ENCODE data around the gene NR1D1.
A peak's percentile ranks its signal among the peaks of the same experiment; 100 is the strongest.

The NR1D1 gene

GRCh38 chr17:40123811-40124114 lies 23.4 kb upstream of the NR1D1 start:
- Histone ChIP-seq H3K4me1 (ENCODE audit: control insufficient read depth, insufficient read depth, low read length) (peaks cover 8% of the 10 kb centered on the region), H3K36me3 (ENCODE audit: control insufficient read depth, insufficient read depth, low read length) (peaks cover 32% of the 10 kb centered on the region), H3K4me3 (ENCODE audit: insufficient read depth, low read depth, low read length) (peak overlapping the region; percentile 67), H3K9me3 (ENCODE audit: control insufficient read depth, low read length) (no peaks in the 10 kb centered on the region), H3K27ac (ENCODE audit: insufficient read depth, low read depth, low read length, poor library complexity, severe bottlenecking) (no peak overlapping the region), H3K27me3 (ENCODE audit: control insufficient read depth, insufficient read depth, low read length, poor library complexity, severe bottlenecking) (no peaks in the 10 kb centered on the region)
- 0% methylated on average over 2 of the region's 2 CpGs for WGBS, 2 experiments

DNA sequence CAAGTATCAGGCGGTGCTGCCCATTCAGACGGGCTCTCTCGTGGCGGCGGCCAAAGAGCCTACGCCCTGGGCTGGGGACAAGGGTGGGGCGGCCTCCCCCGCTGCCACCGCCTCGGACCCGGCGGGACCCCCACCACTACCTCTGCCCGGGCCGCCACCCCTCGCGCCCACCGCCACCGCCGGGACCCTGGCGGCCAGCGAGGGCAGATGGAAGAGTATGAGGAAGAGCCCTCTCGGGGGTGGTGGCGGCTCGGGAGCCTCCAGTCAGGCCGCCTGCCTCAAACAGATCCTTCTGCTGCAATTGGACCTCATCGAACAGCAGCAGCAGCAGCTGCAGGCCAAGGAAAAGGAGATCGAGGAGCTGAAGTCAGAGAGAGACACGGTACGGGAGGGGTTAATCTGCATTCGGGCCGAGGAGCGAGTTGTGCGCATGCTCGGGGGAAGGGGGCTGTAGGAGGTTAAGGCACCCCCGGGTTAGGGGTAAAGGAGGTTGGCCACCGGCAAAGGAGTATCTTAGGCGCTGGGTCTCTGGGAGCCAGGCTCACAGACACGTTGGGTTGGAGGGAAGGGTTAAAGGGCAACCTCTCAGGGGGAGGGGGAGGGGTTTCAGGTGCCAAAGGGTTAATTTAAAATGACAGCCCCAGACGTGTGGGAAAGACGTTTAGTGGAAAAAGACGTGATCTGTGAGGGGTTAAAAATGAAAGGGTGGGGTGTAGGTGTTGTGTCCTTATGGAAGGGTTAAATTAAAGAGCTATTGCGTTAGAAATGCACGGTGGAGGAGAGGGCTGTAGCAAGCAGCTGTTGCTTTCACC lies 22.8 kb upstream of the NR1D1 start:
- Histone ChIP-seq H3K4me3 (ENCODE audit: insufficient read depth, low read depth, low read length) (peak overlapping the region; percentile 67), H3K27me3 (ENCODE audit: control insufficient read depth, insufficient read depth, low read length, poor library complexity, severe bottlenecking) (no peaks in the 10 kb centered on the region), H3K4me1 (ENCODE audit: control insufficient read depth, insufficient read depth, low read length) (peaks cover 8% of the 10 kb centered on the region), H3K9me3 (ENCODE audit: control insufficient read depth, low read length) (no peaks in the 10 kb centered on the region), H3K27ac (ENCODE audit: insufficient read depth, low read depth, low read length, poor library complexity, severe bottlenecking) (peak overlapping the region; percentile 2), H3K36me3 (ENCODE audit: control insufficient read depth, insufficient read depth, low read length) (peaks cover 30% of the 10 kb centered on the region)
- WGBS, 2 experiments = 0% methylated on average over 43 of the region's 43 CpGs

- Histone ChIP-seq H3K9me3 (ENCODE audit: control insufficient read depth, low read length) (no peaks in the 10 kb centered on the region), H3K4me3 (ENCODE audit: insufficient read depth, low read depth, low read length) (peak overlapping the region; percentile 67), H3K4me1 (ENCODE audit: control insufficient read depth, insufficient read depth, low read length) (peaks cover 8% of the 10 kb centered on the region), H3K36me3 (ENCODE audit: control insufficient read depth, insufficient read depth, low read length) (peaks cover 21% of the 10 kb centered on the region), H3K27ac (ENCODE audit: insufficient read depth, low read depth, low read length, poor library complexity, severe bottlenecking) (peak overlapping the region; percentile 88), H3K27me3 (ENCODE audit: control insufficient read depth, insufficient read depth, low read length, poor library complexity, severe bottlenecking) (no peaks in the 10 kb centered on the region)
- 0% methylated on average over 89 to 90 of the region's 97 CpGs for WGBS, 2 experiments
These were observed 22.0 kb upstream of the NR1D1 start for GRCh38 chr17:40122136-40122998.

DNA sequence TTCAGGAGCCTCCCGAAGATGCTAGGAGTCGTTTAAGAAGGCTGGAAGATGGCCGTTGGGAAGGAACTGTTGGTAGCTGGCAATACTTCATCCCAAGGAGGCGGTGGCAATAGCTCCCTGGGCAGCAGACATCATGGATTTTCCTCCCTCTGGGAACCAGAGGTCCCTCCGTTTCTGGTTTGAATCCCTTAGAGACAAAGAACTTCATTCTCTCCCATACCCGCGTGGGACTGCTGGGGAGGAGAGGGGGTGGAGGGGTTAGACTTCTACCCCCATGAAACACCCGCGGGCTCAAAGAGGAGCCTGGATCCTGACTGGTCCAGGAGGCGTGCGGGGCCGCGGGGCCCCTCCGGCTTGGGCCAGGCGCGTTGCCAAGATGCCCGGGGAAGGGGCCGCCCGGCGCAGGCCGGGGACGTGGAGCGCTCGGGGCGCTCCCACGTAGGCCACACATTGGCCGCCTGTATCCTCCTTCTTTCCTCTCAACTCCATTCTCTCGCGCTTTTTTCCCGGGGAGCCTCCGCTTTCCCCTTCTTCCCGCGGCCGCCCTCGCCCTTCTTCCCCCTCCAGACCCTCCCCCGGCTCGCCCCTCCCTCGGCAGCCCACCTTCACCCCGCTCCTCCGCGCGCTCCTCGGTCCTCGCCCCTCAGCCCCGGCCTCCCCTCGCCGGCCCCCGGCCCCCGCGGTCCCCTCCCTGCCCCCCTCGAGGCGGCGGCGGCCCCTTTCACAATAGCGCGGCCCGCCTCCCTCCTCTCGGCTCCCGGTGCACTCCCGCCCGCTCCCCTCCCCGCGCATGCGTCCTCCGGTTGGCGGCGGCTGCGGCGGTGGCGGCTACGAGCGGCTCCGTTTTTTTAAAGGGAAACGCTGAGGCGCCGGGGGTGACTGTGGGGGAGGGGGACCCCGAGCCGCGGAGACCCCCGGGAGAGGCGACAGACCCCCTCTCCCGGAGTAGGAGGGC lies 21.1 kb upstream of the NR1D1 start, which contains the start of gene MSL1:
Gene MSL1 (plus strand): TSS at position 791 of the 955 bp plus-strand sequence. CDS start 642 bp downstream, outside the sequence.
- no peaks in the 10 kb centered on the region for H3K9me3 ChIP-seq (ENCODE audit: control insufficient read depth, low read length)
- peak within 1 kb of the TSS; percentile 67 for H3K4me3 ChIP-seq (ENCODE audit: insufficient read depth, low read depth, low read length)
- no peaks in the 10 kb centered on the region for H3K27me3 ChIP-seq (ENCODE audit: control insufficient read depth, insufficient read depth, low read length, poor library complexity, severe bottlenecking)
- WGBS, 2 experiments = 0% methylated on average over 80 to 82 of the region's 82 CpGs
- peaks cover 8% of the 10 kb centered on the region for H3K4me1 ChIP-seq (ENCODE audit: control insufficient read depth, insufficient read depth, low read length)
- peaks cover 12% of the 10 kb centered on the region for H3K36me3 ChIP-seq (ENCODE audit: control insufficient read depth, insufficient read depth, low read length)
- peak within 1 kb of the TSS; percentile 88 for H3K27ac ChIP-seq (ENCODE audit: insufficient read depth, low read depth, low read length, poor library complexity, severe bottlenecking)

GRCh38 chr17:40115101-40115436 lies 14.7 kb upstream of the NR1D1 start:
- peaks cover 50% of the 10 kb centered on the region for H3K4me1 ChIP-seq (ENCODE audit: control insufficient read depth, insufficient read depth, low read length)
- no peaks in the 10 kb centered on the region for H3K27me3 ChIP-seq (ENCODE audit: control insufficient read depth, insufficient read depth, low read length, poor library complexity, severe bottlenecking)
- WGBS, 2 experiments = 83 to 86% methylated on average over 2 of the region's 2 CpGs
- H3K27ac ChIP-seq (ENCODE audit: insufficient read depth, low read depth, low read length, poor library complexity, severe bottlenecking) = no peak overlapping the region
- no peak overlapping the region for H3K4me3 ChIP-seq (ENCODE audit: insufficient read depth, low read depth, low read length)
- no peaks in the 10 kb centered on the region for H3K9me3 ChIP-seq (ENCODE audit: control insufficient read depth, low read length)
- no peaks in the 10 kb centered on the region for H3K36me3 ChIP-seq (ENCODE audit: control insufficient read depth, insufficient read depth, low read length)

- no peaks in the 10 kb centered on the region for H3K36me3 ChIP-seq (ENCODE audit: control insufficient read depth, insufficient read depth, low read length)
- H3K4me1 ChIP-seq (ENCODE audit: control insufficient read depth, insufficient read depth, low read length) = peaks cover 50% of the 10 kb centered on the region
- no peaks in the 10 kb centered on the region for H3K27me3 ChIP-seq (ENCODE audit: control insufficient read depth, insufficient read depth, low read length, poor library complexity, severe bottlenecking)
- peak overlapping the region; percentile 21 for H3K4me3 ChIP-seq (ENCODE audit: insufficient read depth, low read depth, low read length)
- 44 to 49% methylated on average over 5 of the region's 5 CpGs for WGBS, 2 experiments
- H3K9me3 ChIP-seq (ENCODE audit: control insufficient read depth, low read length) = no peaks in the 10 kb centered on the region
- H3K27ac ChIP-seq (ENCODE audit: insufficient read depth, low read depth, low read length, poor library complexity, severe bottlenecking) = peak overlapping the region; percentile 85
These were observed 13.5 kb upstream of the NR1D1 start for GRCh38 chr17:40113907-40114245.

DNA sequence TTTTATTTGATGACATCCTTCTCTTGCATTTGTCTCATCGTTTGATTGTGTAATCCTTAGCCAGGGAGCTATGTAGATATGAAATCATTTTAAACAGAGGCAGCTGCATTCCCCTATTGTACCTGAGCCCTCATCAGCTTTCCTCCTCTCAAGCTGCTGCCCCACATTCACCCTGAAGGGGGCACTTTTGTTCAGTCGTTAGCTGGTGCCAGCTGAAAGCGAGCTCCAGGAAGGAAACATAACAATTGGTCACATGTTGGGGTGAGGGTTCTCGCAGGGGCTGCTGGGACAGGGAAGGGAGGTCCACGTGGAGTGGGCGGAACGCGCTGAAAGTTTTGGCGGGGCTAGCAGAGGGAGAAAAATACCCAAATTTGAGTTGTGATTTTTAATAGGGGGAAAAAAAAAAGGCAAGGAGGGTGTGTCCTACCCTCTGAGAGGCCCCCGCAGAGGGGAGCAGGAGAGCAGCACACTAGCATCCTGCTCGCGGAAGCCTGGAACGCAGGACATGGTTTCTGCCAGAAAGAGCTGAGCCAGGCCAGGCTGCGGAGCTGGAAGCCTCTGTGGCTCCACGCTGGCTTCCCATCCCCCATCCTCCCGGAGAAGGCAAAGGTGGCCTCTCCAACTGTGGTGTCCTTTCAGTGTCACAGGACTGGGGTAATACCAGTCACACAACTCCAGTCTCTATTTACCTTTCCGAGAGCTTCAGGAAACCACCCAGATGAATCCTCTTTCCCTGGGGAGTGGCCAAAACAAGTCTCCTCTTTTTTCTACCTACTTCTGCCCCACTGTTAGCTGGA lies 12.9 kb upstream of the NR1D1 start:
- Histone ChIP-seq H3K27ac (ENCODE audit: insufficient read depth, low read depth, low read length, poor library complexity, severe bottlenecking) (peak overlapping the region; percentile 85), H3K4me1 (ENCODE audit: control insufficient read depth, insufficient read depth, low read length) (peaks cover 55% of the 10 kb centered on the region), H3K9me3 (ENCODE audit: control insufficient read depth, low read length) (no peaks in the 10 kb centered on the region), H3K27me3 (ENCODE audit: control insufficient read depth, insufficient read depth, low read length, poor library complexity, severe bottlenecking) (no peaks in the 10 kb centered on the region), H3K4me3 (ENCODE audit: insufficient read depth, low read depth, low read length) (peak overlapping the region; percentile 21), H3K36me3 (ENCODE audit: control insufficient read depth, insufficient read depth, low read length) (no peaks in the 10 kb centered on the region)
- 3 to 4% methylated on average over 17 of the region's 17 CpGs for WGBS, 2 experiments

GRCh38 chr17:40112718-40113109 lies 12.3 kb upstream of the NR1D1 start:
- peaks cover 57% of the 10 kb centered on the region for H3K4me1 ChIP-seq (ENCODE audit: control insufficient read depth, insufficient read depth, low read length)
- no peak overlapping the region for H3K4me3 ChIP-seq (ENCODE audit: insufficient read depth, low read depth, low read length)
- no peaks in the 10 kb centered on the region for H3K36me3 ChIP-seq (ENCODE audit: control insufficient read depth, insufficient read depth, low read length)
- no peaks in the 10 kb centered on the region for H3K27me3 ChIP-seq (ENCODE audit: control insufficient read depth, insufficient read depth, low read length, poor library complexity, severe bottlenecking)
- H3K9me3 ChIP-seq (ENCODE audit: control insufficient read depth, low read length) = no peaks in the 10 kb centered on the region
- WGBS, 2 experiments = 89 to 91% methylated on average over 4 of the region's 4 CpGs
- no peak overlapping the region for H3K27ac ChIP-seq (ENCODE audit: insufficient read depth, low read depth, low read length, poor library complexity, severe bottlenecking)

GRCh38 chr17:40112191-40112711 lies 11.9 kb upstream of the NR1D1 start:
- Histone ChIP-seq H3K27ac (ENCODE audit: insufficient read depth, low read depth, low read length, poor library complexity, severe bottlenecking) (no peak overlapping the region), H3K9me3 (ENCODE audit: control insufficient read depth, low read length) (no peaks in the 10 kb centered on the region), H3K4me3 (ENCODE audit: insufficient read depth, low read depth, low read length) (no peak overlapping the region), H3K27me3 (ENCODE audit: control insufficient read depth, insufficient read depth, low read length, poor library complexity, severe bottlenecking) (no peaks in the 10 kb centered on the region), H3K4me1 (ENCODE audit: control insufficient read depth, insufficient read depth, low read length) (peaks cover 62% of the 10 kb centered on the region), H3K36me3 (ENCODE audit: control insufficient read depth, insufficient read depth, low read length) (no peaks in the 10 kb centered on the region)
- 31 to 35% methylated on average over 2 of the region's 2 CpGs for whole genome bisulfite sequencing, 2 experiments
